Activated naive CD4-positive, alpha-beta T cell treated with anti-CD3 and anti-CD28 coated beads, Interleukin-2, amount 50 U/mL, for 24 hours (primary cell): Measurements from ENCODE around the gene RNF212.

Experiments used
- H3K27ac Mint-ChIP-seq: one replicate; pipeline ENCODE4 v1.8.0; 2021; ENCODE audit warnings: mild to moderate bottlenecking, mixed read lengths
- H3K27me3 Mint-ChIP-seq: one replicate; pipeline ENCODE4 v1.8.0; 2021; ENCODE audit warnings: mixed read lengths
- H3K36me3 Mint-ChIP-seq: one replicate; pipeline ENCODE4 v1.8.0; 2021; ENCODE audit warnings: mixed read lengths
- H3K4me1 Mint-ChIP-seq: one replicate; pipeline ENCODE4 v1.8.0; 2021; ENCODE audit warnings: mixed read lengths
- H3K4me3 Mint-ChIP-seq: one replicate; pipeline ENCODE4 v1.8.0; 2021; ENCODE audit warnings: mild to moderate bottlenecking, mixed read lengths
- H3K9me3 Mint-ChIP-seq: one replicate; pipeline ENCODE4 v1.8.0; 2021; ENCODE audit warnings: mixed read lengths

RNF212 gene

DNA sequence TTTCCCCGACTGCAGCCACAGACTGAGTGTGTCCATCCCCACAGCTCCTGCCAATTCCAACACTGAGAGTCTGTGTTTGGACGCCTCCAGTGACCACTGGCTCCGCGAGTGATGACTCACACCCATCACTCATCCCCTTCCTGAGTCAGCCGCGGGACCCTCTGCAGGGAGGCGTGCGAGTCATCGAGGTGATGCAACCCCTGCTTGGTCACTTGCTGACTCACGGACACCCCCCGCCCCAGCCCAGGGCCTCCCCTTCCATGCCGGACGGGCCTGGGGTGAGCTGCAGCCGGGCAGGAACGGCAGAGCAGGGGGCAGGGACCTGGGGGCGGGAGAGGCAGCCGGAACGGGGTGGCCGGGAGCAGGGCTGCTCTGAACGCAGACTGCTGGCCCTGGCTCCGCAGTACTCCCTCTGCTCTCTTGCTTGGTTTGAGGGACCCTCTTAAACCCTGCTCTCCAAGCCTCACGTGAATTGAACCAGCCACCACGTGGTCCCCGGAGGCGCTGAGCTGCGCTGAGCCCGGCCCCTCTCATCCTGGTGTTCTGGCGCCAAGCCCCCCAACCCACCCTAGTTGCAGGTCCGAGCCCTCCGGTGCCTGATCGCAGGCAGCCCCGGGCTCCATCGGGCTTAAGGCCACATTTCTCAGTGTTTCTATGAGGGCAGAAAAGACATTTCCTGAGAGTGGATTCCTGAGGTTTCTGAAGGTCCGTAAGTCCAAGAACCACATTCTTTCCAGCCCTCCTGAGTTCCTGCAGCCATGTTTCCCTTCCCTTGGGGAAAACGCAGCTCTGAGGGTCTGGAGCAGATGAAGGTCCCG is 69.5 kb downstream of the RNF212 start:
- no peak overlapping the region for H3K27ac Mint-ChIP-seq
- H3K27me3 Mint-ChIP-seq, result peaks cover 14% of the 10 kb centered on the region
- peaks cover 8% of the 10 kb centered on the region for H3K4me1 Mint-ChIP-seq
- no peak overlapping the region for H3K4me3 Mint-ChIP-seq
- H3K9me3 Mint-ChIP-seq, result no peaks in the 10 kb centered on the region
- H3K36me3 Mint-ChIP-seq, result no peaks in the 10 kb centered on the region

DNA sequence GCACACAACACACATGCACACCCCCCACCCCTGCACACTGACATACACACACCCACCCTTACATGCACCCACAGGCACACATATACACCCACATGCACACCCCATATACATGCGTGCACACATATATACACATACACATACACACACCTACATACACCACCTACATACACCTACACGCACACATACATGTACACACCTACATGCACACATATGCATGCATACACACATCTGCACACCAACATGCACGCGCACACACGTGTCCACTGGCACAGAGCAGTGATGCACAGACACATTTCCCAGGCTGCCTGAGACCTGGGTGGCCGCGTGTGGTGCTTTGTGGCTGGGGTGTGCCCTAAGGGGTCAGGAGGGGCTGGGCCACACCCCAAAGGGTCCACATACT is 70.2 kb downstream of the RNF212 start:
- no peaks in the 10 kb centered on the region for H3K36me3 Mint-ChIP-seq
- H3K4me3 Mint-ChIP-seq, result no peak overlapping the region
- peak overlapping the region; percentile 56 for H3K27ac Mint-ChIP-seq
- no peaks in the 10 kb centered on the region for H3K9me3 Mint-ChIP-seq
- H3K4me1 Mint-ChIP-seq, result peaks cover 8% of the 10 kb centered on the region
- H3K27me3 Mint-ChIP-seq, result peaks cover 11% of the 10 kb centered on the region

DNA sequence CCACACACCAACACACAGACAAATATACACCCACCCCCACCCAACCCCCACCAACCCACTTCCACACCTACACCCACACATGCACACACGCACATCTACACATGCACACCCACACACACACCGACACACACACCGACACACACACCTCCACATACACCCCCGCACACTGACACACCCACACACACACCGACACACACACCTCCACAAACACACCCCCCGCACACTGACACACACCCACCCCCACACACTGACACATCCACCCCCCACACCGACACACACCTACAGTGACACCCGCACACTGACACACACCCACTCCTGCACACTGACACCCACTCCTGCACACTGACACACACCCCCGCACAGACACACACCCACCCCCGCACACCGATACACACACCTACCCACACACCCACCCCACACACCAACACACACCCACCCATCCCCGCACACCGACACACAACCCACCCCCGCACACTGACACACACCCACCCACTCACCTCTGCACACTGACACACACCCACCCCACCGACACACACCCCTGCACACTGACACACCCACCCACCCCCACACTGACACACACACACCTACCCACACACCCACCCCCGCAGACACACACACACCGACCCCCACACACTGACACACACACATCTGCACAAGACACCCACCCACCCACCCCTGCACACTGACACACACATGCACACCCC is 70.9 kb downstream of the RNF212 start:
- H3K27me3 Mint-ChIP-seq, result peaks cover 8% of the 10 kb centered on the region
- peaks cover 8% of the 10 kb centered on the region for H3K4me1 Mint-ChIP-seq
- no peaks in the 10 kb centered on the region for H3K9me3 Mint-ChIP-seq
- H3K36me3 Mint-ChIP-seq, result no peaks in the 10 kb centered on the region
- no peak overlapping the region for H3K4me3 Mint-ChIP-seq
- no peak overlapping the region for H3K27ac Mint-ChIP-seq

DNA sequence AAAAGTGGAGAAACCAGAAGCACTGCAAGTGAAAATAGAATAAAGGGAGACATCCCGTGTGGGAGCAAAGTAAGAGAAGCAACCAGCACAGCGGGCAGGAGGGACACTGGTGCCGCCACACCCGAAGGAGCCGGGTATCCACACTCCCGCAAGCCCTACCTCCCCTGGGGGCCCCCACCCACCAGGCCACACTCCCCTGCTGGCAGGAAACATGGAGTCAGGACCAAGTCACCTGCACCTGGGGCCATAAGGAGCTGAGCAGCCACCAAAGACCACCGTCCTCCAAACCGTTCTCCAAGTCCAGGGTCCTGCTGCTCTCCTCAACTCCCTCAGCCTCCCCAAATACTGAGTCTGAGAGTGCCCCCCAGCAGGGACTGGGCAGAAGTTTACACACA is 71.4 kb downstream of the RNF212 start:
- Mint-ChIP-seq H3K9me3 (no peaks in the 10 kb centered on the region), H3K27ac (no peak overlapping the region), H3K4me3 (no peak overlapping the region), H3K4me1 (peaks cover 8% of the 10 kb centered on the region), H3K36me3 (no peaks in the 10 kb centered on the region), H3K27me3 (peaks cover 8% of the 10 kb centered on the region)

DNA sequence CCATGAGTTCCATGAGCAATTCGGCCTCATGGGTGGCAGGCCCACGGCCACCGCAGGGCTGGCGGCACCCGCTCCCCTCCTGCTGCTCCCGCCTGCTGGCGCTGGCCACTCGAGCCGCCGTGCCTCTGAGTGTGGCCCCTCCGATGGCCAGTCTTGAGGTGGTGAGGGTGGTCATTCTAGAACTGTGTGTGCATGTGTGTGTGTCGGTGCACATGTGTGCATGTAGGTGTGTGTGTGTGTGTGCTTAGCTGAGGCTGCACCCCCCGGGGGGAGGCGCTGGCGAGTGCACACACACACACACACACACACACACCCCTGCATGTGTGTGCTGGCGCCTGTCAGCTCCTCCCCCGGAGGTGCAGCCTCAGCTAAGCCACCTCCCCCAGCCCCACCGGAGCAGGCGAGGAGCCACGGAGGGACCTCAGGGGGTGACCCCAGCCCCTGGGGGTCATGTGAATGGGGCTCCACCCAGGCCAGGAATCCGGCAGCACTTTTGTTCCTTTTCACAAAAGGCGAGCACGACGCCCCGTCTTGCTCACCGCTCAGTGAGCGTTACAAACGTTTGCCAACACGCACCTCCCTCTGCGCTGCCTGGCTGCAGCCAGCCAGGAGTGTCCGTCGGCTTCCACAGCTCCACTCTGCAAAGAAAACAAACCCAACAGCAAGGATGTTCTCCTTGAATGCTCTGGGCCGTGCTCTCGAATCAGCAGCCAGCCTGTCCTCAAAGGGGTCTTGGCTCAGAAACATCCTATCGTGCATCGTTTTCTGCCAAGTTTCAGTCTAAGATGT is 72.0 kb downstream of the RNF212 start:
- no peaks in the 10 kb centered on the region for H3K36me3 Mint-ChIP-seq
- peaks cover 4% of the 10 kb centered on the region for H3K4me1 Mint-ChIP-seq
- H3K27me3 Mint-ChIP-seq, result peaks cover 6% of the 10 kb centered on the region
- H3K9me3 Mint-ChIP-seq, result no peaks in the 10 kb centered on the region
- no peak overlapping the region for H3K4me3 Mint-ChIP-seq
- H3K27ac Mint-ChIP-seq, result no peak overlapping the region

DNA sequence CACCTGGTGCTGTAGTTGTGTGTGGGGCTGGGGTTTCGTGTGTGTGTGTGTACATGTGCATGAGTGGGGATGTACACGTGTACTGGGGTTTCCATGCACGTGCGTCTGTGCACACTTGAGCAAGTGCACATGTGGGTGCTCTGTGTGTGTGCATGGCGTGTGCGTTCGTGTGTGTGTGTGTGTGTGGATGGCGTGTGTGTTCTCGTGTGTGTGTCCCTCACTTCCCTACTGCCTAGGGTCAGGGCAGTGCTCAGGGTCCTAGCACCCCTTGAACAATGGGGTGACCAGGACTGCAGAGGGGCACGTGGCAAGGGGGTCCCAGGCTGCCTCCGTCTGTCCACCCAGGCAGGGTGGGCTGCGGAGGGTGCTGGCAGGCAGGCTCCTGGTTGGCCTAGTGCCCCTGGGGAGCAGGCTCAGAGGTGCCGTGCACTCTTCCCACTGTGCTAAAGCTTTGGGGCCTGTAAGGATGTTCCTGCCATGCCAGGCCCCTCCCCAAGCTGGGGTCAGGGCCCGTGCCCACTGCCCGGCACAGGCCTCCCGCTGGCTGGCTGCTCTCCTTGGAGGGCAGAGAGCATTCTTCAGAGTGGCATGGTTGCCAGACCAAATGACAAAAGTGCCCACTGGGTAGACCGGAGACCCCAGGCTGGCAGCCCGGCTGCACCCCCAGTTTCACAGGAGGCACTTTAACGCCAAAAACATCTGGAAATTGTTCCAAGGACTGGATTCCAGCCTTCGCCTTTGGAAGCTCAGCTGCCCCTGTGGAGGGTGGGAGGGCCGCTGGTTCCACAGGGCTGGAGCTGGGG is 72.8 kb downstream of the RNF212 start:
- Mint-ChIP-seq H3K9me3 (no peaks in the 10 kb centered on the region), H3K27ac (no peak overlapping the region)

DNA sequence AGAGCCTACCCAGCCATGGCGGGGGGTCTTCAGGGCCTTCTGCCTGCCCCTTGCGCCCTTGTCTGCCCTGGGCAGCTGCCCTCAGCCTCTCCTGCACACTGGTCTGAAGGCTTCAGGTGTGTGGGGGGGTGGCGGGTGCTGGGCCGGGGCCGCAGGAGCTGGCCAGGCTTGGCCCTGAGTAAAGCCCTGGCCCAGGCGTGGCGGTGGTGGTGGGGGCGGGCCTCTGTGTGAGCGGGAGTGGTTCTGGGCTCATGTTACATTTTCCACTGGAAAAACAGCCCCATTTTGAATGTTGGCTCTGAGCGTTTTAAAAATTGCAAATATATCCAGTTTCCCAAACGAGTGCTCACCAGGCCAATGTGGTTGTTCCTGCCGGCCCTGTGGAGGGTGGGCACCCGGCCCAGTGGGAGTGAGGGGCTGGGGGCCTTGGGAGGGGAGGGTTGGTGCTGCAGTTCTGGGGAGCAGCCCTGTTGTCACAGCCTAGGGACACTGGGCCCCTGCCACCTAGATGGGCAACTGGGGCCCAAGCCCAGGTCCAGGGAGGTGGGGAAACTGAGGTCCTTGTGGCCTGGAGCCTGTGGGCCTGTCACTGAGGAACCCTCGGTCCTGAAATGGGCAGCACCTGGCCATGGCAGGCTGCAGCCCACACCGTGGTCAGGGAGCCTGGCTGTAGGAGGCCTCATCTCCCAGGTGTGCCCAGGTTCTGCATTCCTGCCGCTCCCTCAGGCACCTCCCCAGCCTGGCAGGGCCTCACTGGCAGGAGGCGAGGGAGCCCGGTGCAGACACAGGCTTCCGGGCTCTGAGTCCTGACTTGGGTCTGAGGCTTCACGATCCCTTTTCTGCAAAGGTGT is 73.6 kb downstream of the RNF212 start:
- Mint-ChIP-seq H3K36me3 (no peaks in the 10 kb centered on the region), H3K4me3 (no peak overlapping the region), H3K27me3 (peaks cover 4% of the 10 kb centered on the region), H3K9me3 (no peaks in the 10 kb centered on the region), H3K4me1 (peaks cover 4% of the 10 kb centered on the region), H3K27ac (no peak overlapping the region)

More for the DNA sequence above, 72.8 kb downstream of the RNF212 start:
- H3K27me3 Mint-ChIP-seq, result peaks cover 6% of the 10 kb centered on the region
- no peak overlapping the region for H3K4me3 Mint-ChIP-seq
- peaks cover 4% of the 10 kb centered on the region for H3K4me1 Mint-ChIP-seq
- H3K36me3 Mint-ChIP-seq, result no peaks in the 10 kb centered on the region

DNA sequence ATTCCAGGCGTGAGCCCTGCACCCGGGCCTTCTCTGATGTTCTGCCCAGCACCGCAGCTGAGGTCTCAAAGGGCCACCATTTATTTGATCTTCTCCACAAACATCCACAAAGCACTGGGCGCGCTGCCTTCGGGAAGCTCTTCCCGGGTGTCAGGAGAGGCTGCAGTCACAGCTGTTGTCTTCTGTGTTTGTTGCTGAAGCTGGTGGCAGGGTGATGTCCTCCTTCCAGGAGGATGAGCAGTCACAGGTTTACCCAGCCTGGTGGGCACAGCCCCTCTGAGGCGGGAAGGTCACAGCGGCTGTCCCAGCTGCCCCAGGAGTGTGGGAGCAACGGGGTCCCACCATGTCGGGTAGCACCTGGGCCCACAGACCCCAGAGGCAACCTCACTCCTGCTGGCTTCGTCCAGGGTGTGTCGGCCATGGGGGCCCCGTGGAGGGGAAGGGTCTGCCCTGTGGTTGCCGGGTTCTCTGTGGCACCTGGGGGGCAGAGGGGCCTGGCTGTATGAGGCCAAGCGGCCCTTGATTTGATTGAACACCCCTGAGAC is 74.3 kb downstream of the RNF212 start:
- H3K36me3 Mint-ChIP-seq, result no peaks in the 10 kb centered on the region
- peaks cover 3% of the 10 kb centered on the region for H3K27me3 Mint-ChIP-seq
- no peak overlapping the region for H3K4me3 Mint-ChIP-seq
- no peaks in the 10 kb centered on the region for H3K9me3 Mint-ChIP-seq
- peaks cover 4% of the 10 kb centered on the region for H3K4me1 Mint-ChIP-seq
- H3K27ac Mint-ChIP-seq, result no peak overlapping the region

DNA sequence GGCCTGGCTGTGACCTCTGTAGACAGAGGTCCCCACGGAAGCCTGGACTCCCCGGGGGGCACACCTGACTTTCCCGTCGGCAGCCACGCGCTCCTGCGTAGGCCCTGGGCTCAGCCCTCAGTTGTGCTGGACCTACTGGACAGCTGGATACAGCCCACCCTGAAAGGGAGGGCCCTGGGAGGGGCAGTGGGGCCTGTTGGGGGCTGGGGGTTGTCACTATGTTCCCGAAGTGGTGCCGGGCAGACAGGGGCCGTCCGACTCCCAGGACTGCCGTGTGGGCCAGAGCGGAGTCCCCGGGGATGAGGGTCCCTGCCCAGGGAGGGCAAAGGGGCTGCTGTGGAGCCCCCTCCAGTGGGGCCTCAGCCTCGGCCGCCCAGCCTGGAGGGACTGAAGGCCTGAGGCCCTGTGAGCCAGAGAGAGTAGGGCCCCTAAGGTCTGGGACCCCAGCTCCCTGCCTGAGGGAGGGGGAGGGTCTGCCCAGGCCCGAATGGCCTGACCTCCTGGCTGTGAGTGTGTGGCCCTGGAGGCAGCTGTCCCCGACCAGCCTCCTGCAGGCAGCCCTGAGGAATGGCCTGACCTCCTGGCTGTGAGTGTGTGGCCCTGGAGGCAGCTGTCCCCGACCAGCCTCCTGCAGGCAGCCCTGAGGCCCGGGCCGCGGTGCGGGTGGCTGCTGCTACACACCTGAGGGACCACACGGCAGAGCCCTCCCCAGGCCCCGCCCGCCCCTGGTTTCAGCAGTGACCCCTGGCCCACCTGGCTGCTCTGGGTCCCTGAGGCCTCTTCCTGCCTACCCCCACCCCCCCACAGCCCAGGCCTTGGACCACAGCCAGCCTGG is 76.2 kb downstream of the RNF212 start:
- Mint-ChIP-seq H3K4me1 (no peaks in the 10 kb centered on the region), H3K9me3 (no peaks in the 10 kb centered on the region), H3K36me3 (no peaks in the 10 kb centered on the region), H3K27me3 (no peaks in the 10 kb centered on the region), H3K27ac (no peak overlapping the region), H3K4me3 (no peak overlapping the region)

DNA sequence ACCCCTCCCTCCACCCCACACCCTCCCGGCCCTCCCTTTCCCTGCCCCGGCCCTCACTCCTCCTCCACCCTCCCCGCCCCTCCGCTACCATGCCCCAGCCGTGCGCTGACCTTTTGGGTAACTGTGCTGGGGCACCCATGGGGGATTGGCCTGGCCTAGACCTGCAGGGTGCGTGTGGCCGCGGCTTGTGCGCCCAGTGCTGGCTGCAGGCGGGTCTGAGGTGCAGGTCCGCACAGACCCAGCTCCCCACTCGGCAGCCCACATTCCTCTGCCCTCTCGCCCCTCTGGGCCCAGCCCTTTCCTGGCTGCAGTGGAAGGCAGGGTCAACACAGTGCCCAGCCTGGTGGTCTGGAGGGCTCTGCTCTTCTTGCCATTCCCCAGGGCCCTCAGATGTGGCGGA is 77.3 kb downstream of the RNF212 start:
- Mint-ChIP-seq H3K9me3 (no peaks in the 10 kb centered on the region), H3K4me3 (no peak overlapping the region), H3K4me1 (no peaks in the 10 kb centered on the region), H3K27ac (no peak overlapping the region), H3K27me3 (no peaks in the 10 kb centered on the region), H3K36me3 (no peaks in the 10 kb centered on the region)

DNA sequence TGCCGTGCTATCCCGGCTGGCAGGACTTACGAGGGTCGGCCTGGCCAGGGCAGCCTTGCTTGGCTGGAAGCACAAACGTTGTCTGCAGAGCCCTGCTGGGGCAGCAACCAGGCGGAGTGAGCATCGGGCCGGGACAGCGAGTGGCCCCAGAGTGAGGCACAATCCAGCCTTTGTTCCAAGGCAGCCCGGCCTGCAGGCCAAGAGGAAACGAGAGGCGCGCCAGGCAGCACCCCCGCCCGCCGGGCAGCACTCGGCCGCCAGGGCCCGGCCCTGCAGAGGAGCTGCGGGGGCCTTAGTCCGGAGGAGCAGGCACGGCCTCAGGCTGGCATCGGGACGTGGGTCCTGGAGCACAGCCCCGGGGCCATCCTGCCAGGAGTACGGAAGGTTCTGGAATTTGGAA is 77.9 kb downstream of the RNF212 start:
- H3K36me3 Mint-ChIP-seq, result no peaks in the 10 kb centered on the region
- H3K4me3 Mint-ChIP-seq, result no peak overlapping the region
- no peaks in the 10 kb centered on the region for H3K27me3 Mint-ChIP-seq
- no peaks in the 10 kb centered on the region for H3K4me1 Mint-ChIP-seq
- H3K9me3 Mint-ChIP-seq, result no peaks in the 10 kb centered on the region
- no peak overlapping the region for H3K27ac Mint-ChIP-seq

DNA sequence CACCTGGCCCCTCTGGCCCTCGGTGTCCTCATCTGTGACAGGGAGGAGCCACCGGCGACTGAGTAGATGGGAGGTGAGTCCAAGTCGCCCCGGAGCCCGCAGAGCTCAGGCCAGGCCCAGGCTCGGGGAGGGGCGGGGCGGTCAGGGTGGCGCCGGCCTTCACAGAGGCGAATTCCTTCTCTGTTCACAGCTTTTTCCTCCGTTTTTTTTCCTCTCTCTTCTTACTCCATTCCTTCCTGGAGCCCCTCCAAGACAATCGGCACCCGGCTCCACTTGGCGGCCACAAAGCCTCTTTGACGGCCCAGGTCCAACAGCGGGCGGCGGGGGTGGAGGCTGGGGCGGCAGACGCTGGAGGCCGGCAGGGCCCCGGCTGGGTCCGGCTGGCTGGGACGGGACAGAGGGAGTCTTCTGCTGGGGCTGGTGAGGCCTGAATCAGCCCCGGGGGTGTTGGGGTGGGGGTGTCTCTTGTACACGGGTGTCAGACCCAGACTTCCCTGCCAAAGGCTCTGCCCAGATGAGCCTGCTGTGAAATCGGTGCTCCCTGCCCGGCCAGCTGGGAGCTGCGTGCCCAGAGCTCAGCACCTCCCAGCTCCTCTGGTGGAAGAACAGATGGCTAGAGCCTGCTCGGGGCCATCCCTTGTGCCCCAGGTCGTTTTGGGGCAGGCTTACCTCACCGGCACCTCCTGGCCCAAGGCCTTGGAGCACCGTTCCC is 79.4 kb downstream of the RNF212 start:
- no peak overlapping the region for H3K27ac Mint-ChIP-seq
- no peaks in the 10 kb centered on the region for H3K9me3 Mint-ChIP-seq
- no peaks in the 10 kb centered on the region for H3K36me3 Mint-ChIP-seq

DNA sequence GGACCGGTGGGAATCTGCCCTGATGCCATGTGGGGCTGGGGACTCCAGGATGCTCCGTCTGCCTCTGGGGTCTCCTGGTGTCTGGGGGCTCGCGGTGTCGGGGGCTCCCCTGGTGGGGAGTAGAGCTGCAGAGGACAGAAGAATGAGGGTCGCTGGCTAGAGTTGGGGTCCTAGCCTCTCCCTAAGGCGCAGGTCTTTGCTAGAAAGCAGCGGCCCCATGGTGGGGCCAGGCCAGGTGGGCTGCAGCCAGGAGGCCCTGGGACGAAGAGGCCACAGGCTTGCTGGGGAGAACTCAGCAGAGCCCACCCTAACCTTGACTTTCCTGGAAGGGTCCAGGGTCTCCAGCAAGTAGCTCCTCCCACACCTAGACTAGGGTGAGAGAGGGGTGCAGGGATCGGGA is 80.5 kb downstream of the RNF212 start:
- no peaks in the 10 kb centered on the region for H3K4me1 Mint-ChIP-seq
- no peaks in the 10 kb centered on the region for H3K27me3 Mint-ChIP-seq
- no peak overlapping the region for H3K27ac Mint-ChIP-seq
- H3K4me3 Mint-ChIP-seq, result no peak overlapping the region
- no peaks in the 10 kb centered on the region for H3K36me3 Mint-ChIP-seq
- no peaks in the 10 kb centered on the region for H3K9me3 Mint-ChIP-seq

More for the DNA sequence above, 79.4 kb downstream of the RNF212 start:
- H3K4me3 Mint-ChIP-seq, result no peak overlapping the region
- no peaks in the 10 kb centered on the region for H3K4me1 Mint-ChIP-seq
- no peaks in the 10 kb centered on the region for H3K27me3 Mint-ChIP-seq
